ENCODE results near the gene HIPK4. TPM values are rescaled to one million over a fixed set of nuclear protein-coding genes. Genes with fewer than 3 reads are reported as not detected.
"Not testable (repeated sequence)": the region's sequence is repeated elsewhere in the genome, so short reads cannot be mapped to it uniquely, and the experiment has no call there.

HIPK4 gene
- polyA plus RNA-seq (2013, experiment 1 of 2), result 0.11 TPM
- 0.14 TPM for polyA plus RNA-seq (2013, experiment 2 of 2)

GRCh38 chr19:40390084-40390742 is at the start of gene HIPK4:
Gene HIPK4, minus strand, starts transcription at chr19:40390181. Its CDS starts 279 bp downstream, at chr19:40389902.
- H3K4me2 ChIP-seq (ENCODE audit: low read length), result no peak within 1 kb of the TSS
- H3K4me1 ChIP-seq (ENCODE audit: control insufficient read depth, low read depth, low read length), result no peaks in the 10 kb centered on the region
- H4K8ac ChIP-seq (ENCODE audit: low read depth, low read length), result no peak within 1 kb of the TSS
- H4K5ac ChIP-seq (ENCODE audit: low read length), result no peak within 1 kb of the TSS
- no peaks in the 10 kb centered on the region for H3K79me1 ChIP-seq (ENCODE audit: low read length)
- no peak for DNase-seq
- H3K4ac ChIP-seq (ENCODE audit: low read depth, low read length), result no peak within 1 kb of the TSS
- H3K4me3 ChIP-seq (ENCODE audit: low read length), result no peak within 1 kb of the TSS
- no peaks in the 10 kb centered on the region for H3K79me2 ChIP-seq (ENCODE audit: control insufficient read depth, insufficient read depth, low read length)
- no peak within 1 kb of the TSS for H2AK5ac ChIP-seq (ENCODE audit: low read length)
- H2BK15ac ChIP-seq (replicated peaks; ENCODE audit: low read depth), result no peak within 1 kb of the TSS
- H2BK5ac ChIP-seq (ENCODE audit: low read length), result no peak within 1 kb of the TSS
- H3K18ac ChIP-seq (ENCODE audit: low read length), result no peak within 1 kb of the TSS
- no peaks in the 10 kb centered on the region for H3K27me3 ChIP-seq (ENCODE audit: insufficient read depth, low read length, poor library complexity)
- H3K36me3 ChIP-seq (ENCODE audit: control insufficient read depth, insufficient read depth, low read length), result no peaks in the 10 kb centered on the region
- H3K9ac ChIP-seq (ENCODE audit: low read length), result no peak within 1 kb of the TSS
- no peak within 1 kb of the TSS for H3K56ac ChIP-seq (ENCODE audit: low read length)
- H3K27ac ChIP-seq (ENCODE audit: low read depth, low read length), result no peak within 1 kb of the TSS
- H2BK120ac ChIP-seq (ENCODE audit: low read depth, low read length), result no peak within 1 kb of the TSS
- H3K23ac ChIP-seq (ENCODE audit: low read length), result no peak within 1 kb of the TSS
- WGBS (ENCODE audit: extremely low coverage, insufficient coverage, low lambda C conversion rate), result no CpG with 5 or more reads among the region's 10 CpGs

- Histone ChIP-seq H4K8ac (ENCODE audit: low read depth, low read length) (no peak overlapping the region), H3K4me2 (ENCODE audit: low read length) (no peak overlapping the region), H3K4me1 (ENCODE audit: control insufficient read depth, low read depth, low read length) (no peaks in the 10 kb centered on the region), H3K27ac (ENCODE audit: low read depth, low read length) (no peak overlapping the region), H3K23ac (ENCODE audit: low read length) (no peak overlapping the region), H3K9ac (ENCODE audit: low read length) (no peak overlapping the region), H3K56ac (ENCODE audit: low read length) (no peak overlapping the region), H2BK15ac (replicated peaks; ENCODE audit: low read depth) (no peak overlapping the region), H2BK5ac (ENCODE audit: low read length) (no peak overlapping the region), H2BK120ac (ENCODE audit: low read depth, low read length) (no peak overlapping the region), H3K4me3 (ENCODE audit: low read length) (no peak overlapping the region), H3K79me1 (ENCODE audit: low read length) (peaks cover 9% of the 10 kb centered on the region), H3K4ac (ENCODE audit: low read depth, low read length) (no peak overlapping the region), H3K18ac (ENCODE audit: low read length) (no peak overlapping the region), H3K27me3 (ENCODE audit: insufficient read depth, low read length, poor library complexity) (no peaks in the 10 kb centered on the region), H3K36me3 (ENCODE audit: control insufficient read depth, insufficient read depth, low read length) (peaks cover 2% of the 10 kb centered on the region), H3K79me2 (ENCODE audit: control insufficient read depth, insufficient read depth, low read length) (peaks cover 17% of the 10 kb centered on the region), H2AK5ac (ENCODE audit: low read length) (no peak overlapping the region), H4K5ac (ENCODE audit: low read length) (no peak overlapping the region)
- no CpG with 5 or more reads among the region's 3 CpGs for WGBS (ENCODE audit: extremely low coverage, insufficient coverage, low lambda C conversion rate)
- DNase-seq, result no peak
Observed at GRCh38 chr19:40438284-40438683, 48.3 kb upstream of the HIPK4 start.

- no peaks in the 10 kb centered on the region for H3K4me1 ChIP-seq (ENCODE audit: control insufficient read depth, low read depth, low read length)
- H4K8ac ChIP-seq (ENCODE audit: low read depth, low read length), result peak overlapping the region; percentile 95
Observed at GRCh38 chr19:40433391-40434216, 43.6 kb upstream of the HIPK4 start.

GRCh38 chr19:40432760-40433159 is 42.8 kb upstream of the HIPK4 start:
- peak overlapping the region; percentile 97 for H3K27ac ChIP-seq (ENCODE audit: low read depth, low read length)
- whole genome bisulfite sequencing (ENCODE audit: extremely low coverage, insufficient coverage, low lambda C conversion rate), result no CpG with 5 or more reads among the region's 7 CpGs
- H3K4ac ChIP-seq (ENCODE audit: low read depth, low read length), result peak overlapping the region; percentile 87
- H3K4me3 ChIP-seq (ENCODE audit: low read length); H2BK15ac ChIP-seq (replicated peaks; ENCODE audit: low read depth); DNase-seq; H2BK120ac ChIP-seq (ENCODE audit: low read depth, low read length); H3K79me1 ChIP-seq (ENCODE audit: low read length); H3K4me1 ChIP-seq (ENCODE audit: control insufficient read depth, low read depth, low read length); H2AK5ac ChIP-seq (ENCODE audit: low read length); H3K4me2 ChIP-seq (ENCODE audit: low read length); H3K23ac ChIP-seq (ENCODE audit: low read length); H2BK5ac ChIP-seq (ENCODE audit: low read length); H4K5ac ChIP-seq (ENCODE audit: low read length); H3K27me3 ChIP-seq (ENCODE audit: insufficient read depth, low read length, poor library complexity); H4K8ac ChIP-seq (ENCODE audit: low read depth, low read length); H3K36me3 ChIP-seq (ENCODE audit: control insufficient read depth, insufficient read depth, low read length); H3K79me2 ChIP-seq (ENCODE audit: control insufficient read depth, insufficient read depth, low read length): not testable (repeated sequence)
- peak overlapping the region; percentile 98 for H3K56ac ChIP-seq (ENCODE audit: low read length)
- peak overlapping the region; percentile 81 for H3K18ac ChIP-seq (ENCODE audit: low read length)
- H3K9ac ChIP-seq (ENCODE audit: low read length), result peak overlapping the region; percentile 92

More at GRCh38 chr19:40433391-40434216, 43.6 kb upstream of the HIPK4 start:
- H4K5ac ChIP-seq (ENCODE audit: low read length), result peak overlapping the region; percentile 77
- H2AK5ac ChIP-seq (ENCODE audit: low read length), result no peak overlapping the region
- H2BK120ac ChIP-seq (ENCODE audit: low read depth, low read length), result no peak overlapping the region
- DNase-seq, result peak; percentile 94
- no peak overlapping the region for H2BK15ac ChIP-seq (replicated peaks; ENCODE audit: low read depth)
- H3K9ac ChIP-seq (ENCODE audit: low read length), result peak overlapping the region; percentile 92
- peak overlapping the region; percentile 74 for H3K4me2 ChIP-seq (ENCODE audit: low read length)
- peak overlapping the region; percentile 23 for H3K4me3 ChIP-seq (ENCODE audit: low read length)
- H3K27ac ChIP-seq (ENCODE audit: low read depth, low read length), result peak overlapping the region; percentile 97
- H3K27me3 ChIP-seq (ENCODE audit: insufficient read depth, low read length, poor library complexity), result no peaks in the 10 kb centered on the region
- no peaks in the 10 kb centered on the region for H3K79me1 ChIP-seq (ENCODE audit: low read length)
- WGBS (ENCODE audit: extremely low coverage, insufficient coverage, low lambda C conversion rate), result no CpG with 5 or more reads among the region's 50 CpGs
- H3K36me3 ChIP-seq (ENCODE audit: control insufficient read depth, insufficient read depth, low read length), result no peaks in the 10 kb centered on the region
- peak overlapping the region; percentile 87 for H3K4ac ChIP-seq (ENCODE audit: low read depth, low read length)
- H3K18ac ChIP-seq (ENCODE audit: low read length), result peak overlapping the region; percentile 81
- peak overlapping the region; percentile 66 for H3K23ac ChIP-seq (ENCODE audit: low read length)
- peak overlapping the region; percentile 98 for H3K56ac ChIP-seq (ENCODE audit: low read length)
- no peaks in the 10 kb centered on the region for H3K79me2 ChIP-seq (ENCODE audit: control insufficient read depth, insufficient read depth, low read length)
- H2BK5ac ChIP-seq (ENCODE audit: low read length), result peak overlapping the region; percentile 84

- Histone ChIP-seq H3K79me1 (ENCODE audit: low read length) (no peaks in the 10 kb centered on the region), H2BK15ac (replicated peaks; ENCODE audit: low read depth) (no peak overlapping the region), H2AK5ac (ENCODE audit: low read length) (no peak overlapping the region), H2BK120ac (ENCODE audit: low read depth, low read length) (no peak overlapping the region), H3K27me3 (ENCODE audit: insufficient read depth, low read length, poor library complexity) (no peaks in the 10 kb centered on the region), H3K27ac (ENCODE audit: low read depth, low read length) (no peak overlapping the region), H3K23ac (ENCODE audit: low read length) (no peak overlapping the region), H4K5ac (ENCODE audit: low read length) (no peak overlapping the region), H2BK5ac (ENCODE audit: low read length) (no peak overlapping the region), H3K36me3 (ENCODE audit: control insufficient read depth, insufficient read depth, low read length) (no peaks in the 10 kb centered on the region), H3K56ac (ENCODE audit: low read length) (no peak overlapping the region), H3K18ac (ENCODE audit: low read length) (no peak overlapping the region), H3K4me3 (ENCODE audit: low read length) (no peak overlapping the region), H3K4ac (ENCODE audit: low read depth, low read length) (no peak overlapping the region), H3K79me2 (ENCODE audit: control insufficient read depth, insufficient read depth, low read length) (no peaks in the 10 kb centered on the region), H3K4me1 (ENCODE audit: control insufficient read depth, low read depth, low read length) (no peaks in the 10 kb centered on the region), H3K4me2 (ENCODE audit: low read length) (no peak overlapping the region), H3K9ac (ENCODE audit: low read length) (no peak overlapping the region), H4K8ac (ENCODE audit: low read depth, low read length) (no peak overlapping the region)
- DNase-seq, result no peak
- no CpG with 5 or more reads among the region's 3 CpGs for WGBS (ENCODE audit: extremely low coverage, insufficient coverage, low lambda C conversion rate)
Observed at GRCh38 chr19:40431698-40432097, 41.7 kb upstream of the HIPK4 start.
